Stimulated activated CD4-positive, alpha-beta T cell treated with anti-CD3 and anti-CD28 coated beads, Interleukin-4, amount 100 ng/mL, for 48 hours (primary cell): ENCODE measurements around the gene RABL3.
"Not testable (repeated sequence)": the region's sequence is repeated elsewhere in the genome, so short reads cannot be mapped to it uniquely, and the experiment has no call there.

ENCODE experiments used
- DNase-seq, 2 donors: peaks; one replicate each; pipeline ENCODE4 v3.0.0-alpha.2; 2020; ENCODE audit warnings: low read depth in 2 of 2

The RABL3 gene

GRCh38 chr3:120645083-120645845 lies 97.1 kb downstream of the RABL3 start:
- DNase-seq, result no peak

GRCh38 chr3:120642368-120642948 lies 99.9 kb downstream of the RABL3 start:
- no peak for DNase-seq

GRCh38 chr3:120641696-120642246 lies 100.5 kb downstream of the RABL3 start:
- no peak for DNase-seq

- no peak for DNase-seq
These were observed 102.1 kb downstream of the RABL3 start for GRCh38 chr3:120640231-120640630.

- not testable (repeated sequence) for DNase-seq
These were observed 103.5 kb downstream of the RABL3 start for GRCh38 chr3:120638820-120639219.

- no peak for DNase-seq
These were observed 104.3 kb downstream of the RABL3 start for GRCh38 chr3:120637851-120638559.

- no peak for DNase-seq
These were observed 105.4 kb downstream of the RABL3 start for GRCh38 chr3:120636795-120637401.
